Smooth muscle cell (in vitro differentiated cells): ENCODE data around the gene ZNF19. TPM values are rescaled to one million over a fixed set of nuclear protein-coding genes. Genes with fewer than 3 reads are reported as not detected.
A peak's percentile ranks its signal among the peaks of the same experiment; 100 is the strongest.

Experiments used
- DNase-seq: peaks from one replicate; lab custom pipeline; 2025; ENCODE audit not compliant: unreplicated experiment; lab: John Stamatoyannopoulos, UW
- H2AFZ ChIP-seq: fragments of 200-600 bp; sonication (generic); 2 replicates; pipeline ENCODE4 v1.6.0; 2016; ENCODE audit warnings: antibody characterized with exemption, low read depth, mild to moderate bottlenecking
- H3F3A ChIP-seq: fragments of 200-600 bp; sonication (generic); 2 replicates; pipeline ENCODE4 v1.6.0; 2017; ENCODE audit warnings: antibody characterized with exemption, low read depth
- H3K27ac ChIP-seq: fragments of 200-600 bp; sonication (generic); 2 replicates; pipeline ENCODE4 v1.5.1; 2016; ENCODE audit warnings: low read depth, mild to moderate bottlenecking
- H3K27me3 ChIP-seq: fragments of 200-600 bp; sonication (generic); 2 replicates; pipeline ENCODE4 v1.6.1; 2016; ENCODE audit warnings: low read depth, mild to moderate bottlenecking
- H3K36me3 ChIP-seq: fragments of 200-600 bp; sonication (generic); 2 replicates; pipeline ENCODE4 v1.5.1; 2016; ENCODE audit warnings: low read depth
- H3K4me1 ChIP-seq: fragments of 200-600 bp; sonication (generic); 2 replicates; pipeline ENCODE4 v1.5.1; 2016; ENCODE audit warnings: low read depth
- H3K4me2 ChIP-seq: fragments of 200-600 bp; sonication (generic); 2 replicates; pipeline ENCODE4 v1.6.0; 2016; ENCODE audit warnings: mild to moderate bottlenecking
- H3K4me3 ChIP-seq: fragments of 200-600 bp; sonication (generic); 2 replicates; pipeline ENCODE4 v1.5.1; 2016; ENCODE audit warnings: mild to moderate bottlenecking
- H3K79me2 ChIP-seq: fragments of 200-600 bp; sonication (generic); 2 replicates; pipeline ENCODE4 v1.6.0; 2016; ENCODE audit warnings: low read depth, mild to moderate bottlenecking
- H3K9ac ChIP-seq: fragments of 200-600 bp; sonication (generic); 2 replicates; pipeline ENCODE4 v1.6.0; 2016; ENCODE audit warnings: low read depth
- H3K9me3 ChIP-seq: fragments of 200-600 bp; sonication (generic); replicated peaks from 2 replicates; pipeline ENCODE4 v1.5.1; 2016; ENCODE audit warnings: low read depth
- H4K20me1 ChIP-seq: fragments of 200-600 bp; sonication (generic); 2 replicates; pipeline ENCODE4 v1.6.0; 2016; ENCODE audit warnings: low read depth
- WGBS: methylation state at CpG from one replicate; pipeline ENCODE4 v1.1.7; 2016; ENCODE audit warnings: low lambda C conversion rate; 5-methylcytosine and 5-hydroxymethylcytosine counted together
- polyA plus RNA-seq: library from polyadenylated mRNA; unstranded; fragments of >200 nt; fragmentation: Nextera tagmentation; extraction: Ambion mirVana; gene quantifications from 2 replicates; pipeline ENCODE4 v1.2.1, GENCODE V29; 2016
- total RNA-seq: library from RNA; depleted of rRNA; stranded (reverse); fragments of >200 nt; gene quantifications from 2 replicates; pipeline ENCODE4 v1.2.3, GENCODE V29; 2014
- TF ChIP-seq, protein P1 (sequence below): fragments of 200-600 bp; sonication (generic); IDR thresholded peaks from 2 replicates; pipeline ENCODE4 v1.5.1; 2017; ENCODE audit warnings: borderline replicate concordance, mild to moderate bottlenecking, antibody characterized with exemption; ENCODE audit not compliant: insufficient read depth, poor library complexity, severe bottlenecking

ZNF19 gene
- total and polyA plus RNA-seq, 2 experiments from 2014 or later: 0.37 to 4.6 TPM

DNA sequence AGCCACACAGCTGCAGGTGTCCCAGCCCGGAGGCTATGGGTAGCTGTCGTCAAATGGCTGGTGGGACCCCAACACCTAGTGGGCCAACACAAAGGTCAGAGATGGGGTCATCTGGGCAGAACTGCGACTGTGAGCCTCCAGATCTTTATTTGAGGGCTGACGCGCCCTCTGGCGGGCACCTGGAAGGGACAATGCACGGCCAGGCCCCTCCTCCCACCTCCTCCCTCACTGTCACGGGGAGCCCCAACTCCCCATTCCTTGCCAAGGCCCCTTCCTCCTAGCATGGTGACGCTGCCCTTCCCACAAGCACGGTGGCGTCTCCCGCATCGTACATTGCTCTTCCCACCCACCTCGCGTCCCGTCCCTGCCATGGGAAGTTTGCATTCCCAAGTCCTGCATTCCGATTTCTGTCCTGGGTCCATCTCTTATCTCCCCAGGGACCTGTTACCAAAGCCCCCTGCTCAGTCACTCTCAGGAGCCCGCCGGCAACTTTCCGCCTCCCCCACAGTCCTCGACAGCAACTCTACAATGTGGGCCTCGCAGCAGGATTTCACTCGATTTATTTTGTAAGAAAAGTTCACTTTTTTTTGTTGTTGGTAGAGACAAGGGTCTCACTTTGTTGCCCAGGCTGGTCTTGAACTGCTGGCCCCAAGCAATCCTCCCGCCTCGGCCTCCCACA is 48.3 kb downstream of the ZNF19 start:
- no peak overlapping the region for H3K27ac ChIP-seq
- no peak overlapping the region for H2AFZ ChIP-seq
- no peaks in the 10 kb centered on the region for H4K20me1 ChIP-seq
- H3K79me2 ChIP-seq: no peaks in the 10 kb centered on the region
- H3K9ac ChIP-seq: no peak overlapping the region
- WGBS: 72% methylated on average over 23 of the region's 25 CpGs
- H3K27me3 ChIP-seq: no peaks in the 10 kb centered on the region
- H3K4me2 ChIP-seq: no peak overlapping the region
- H3F3A ChIP-seq: no peaks in the 10 kb centered on the region
- no peaks in the 10 kb centered on the region for H3K36me3 ChIP-seq
- DNase-seq: no peak
- H3K9me3 ChIP-seq: no peaks in the 10 kb centered on the region
- H3K4me1 ChIP-seq: no peaks in the 10 kb centered on the region
- TF ChIP-seq, protein P1, sequence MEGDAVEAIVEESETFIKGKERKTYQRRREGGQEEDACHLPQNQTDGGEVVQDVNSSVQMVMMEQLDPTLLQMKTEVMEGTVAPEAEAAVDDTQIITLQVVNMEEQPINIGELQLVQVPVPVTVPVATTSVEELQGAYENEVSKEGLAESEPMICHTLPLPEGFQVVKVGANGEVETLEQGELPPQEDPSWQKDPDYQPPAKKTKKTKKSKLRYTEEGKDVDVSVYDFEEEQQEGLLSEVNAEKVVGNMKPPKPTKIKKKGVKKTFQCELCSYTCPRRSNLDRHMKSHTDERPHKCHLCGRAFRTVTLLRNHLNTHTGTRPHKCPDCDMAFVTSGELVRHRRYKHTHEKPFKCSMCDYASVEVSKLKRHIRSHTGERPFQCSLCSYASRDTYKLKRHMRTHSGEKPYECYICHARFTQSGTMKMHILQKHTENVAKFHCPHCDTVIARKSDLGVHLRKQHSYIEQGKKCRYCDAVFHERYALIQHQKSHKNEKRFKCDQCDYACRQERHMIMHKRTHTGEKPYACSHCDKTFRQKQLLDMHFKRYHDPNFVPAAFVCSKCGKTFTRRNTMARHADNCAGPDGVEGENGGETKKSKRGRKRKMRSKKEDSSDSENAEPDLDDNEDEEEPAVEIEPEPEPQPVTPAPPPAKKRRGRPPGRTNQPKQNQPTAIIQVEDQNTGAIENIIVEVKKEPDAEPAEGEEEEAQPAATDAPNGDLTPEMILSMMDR: peak; percentile 19
- H3K4me3 ChIP-seq: no peak overlapping the region

DNA sequence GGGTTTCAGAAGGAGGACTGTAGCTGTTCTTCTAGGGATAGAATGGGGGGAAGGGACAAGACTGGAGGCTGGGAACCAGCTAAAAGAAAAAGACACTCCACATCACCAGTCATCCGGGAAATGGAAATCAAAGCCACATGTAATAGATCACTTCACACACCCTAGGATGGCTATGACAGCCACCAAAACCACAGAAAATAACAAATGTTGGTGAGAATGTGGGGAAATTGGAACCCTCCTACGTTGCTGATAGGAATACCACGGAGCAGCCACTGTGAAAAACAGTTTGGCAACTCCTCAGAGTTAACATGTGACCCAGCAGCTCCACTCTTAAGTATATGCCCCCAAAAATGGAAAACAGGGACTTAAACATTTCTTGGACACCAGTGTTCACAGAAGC is 49.6 kb downstream of the ZNF19 start:
- Histone ChIP-seq H3K27ac (no peak overlapping the region), H3K36me3 (no peaks in the 10 kb centered on the region), H3K9me3 (no peaks in the 10 kb centered on the region), H4K20me1 (no peaks in the 10 kb centered on the region), H3K9ac (no peak overlapping the region), H2AFZ (no peak overlapping the region), H3F3A (no peaks in the 10 kb centered on the region), H3K4me2 (no peak overlapping the region), H3K4me1 (no peaks in the 10 kb centered on the region), H3K79me2 (no peaks in the 10 kb centered on the region), H3K27me3 (no peaks in the 10 kb centered on the region), H3K4me3 (no peak overlapping the region)
- no peak for DNase-seq
- TF ChIP-seq, protein P1: no peak
- WGBS: 43% methylated on average over 3 of the region's 3 CpGs

DNA sequence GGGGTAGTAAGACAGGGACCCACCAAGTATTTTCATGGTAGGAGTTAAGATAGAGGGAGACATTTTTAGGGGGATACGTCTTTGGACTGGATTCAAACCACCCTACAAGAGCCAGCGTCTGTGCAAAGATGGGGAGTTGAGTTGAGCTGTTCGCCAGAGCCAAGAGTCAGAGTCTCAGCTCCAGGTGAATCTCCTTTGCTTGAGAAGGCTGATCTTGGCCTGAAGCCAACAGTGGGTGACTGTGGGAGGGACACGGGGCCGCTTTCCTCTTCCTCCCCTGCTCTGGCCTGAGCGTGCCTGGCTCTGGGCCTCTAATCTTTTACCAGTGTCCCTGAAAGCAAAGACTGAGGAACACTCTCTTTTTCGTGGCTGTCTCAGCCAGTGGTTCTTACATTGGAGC is 52.7 kb downstream of the ZNF19 start:
- H3K27ac ChIP-seq: no peak overlapping the region
- no peaks in the 10 kb centered on the region for H3K9me3 ChIP-seq
- no peak overlapping the region for H3K4me3 ChIP-seq
- no peak overlapping the region for H3K4me2 ChIP-seq
- no peak for DNase-seq
- H3K79me2 ChIP-seq: no peaks in the 10 kb centered on the region
- WGBS: 81% methylated on average over 7 of the region's 7 CpGs
- no peaks in the 10 kb centered on the region for H3F3A ChIP-seq
- H3K27me3 ChIP-seq: no peaks in the 10 kb centered on the region
- H3K36me3 ChIP-seq: no peaks in the 10 kb centered on the region
- H3K9ac ChIP-seq: no peak overlapping the region
- no peaks in the 10 kb centered on the region for H4K20me1 ChIP-seq
- H2AFZ ChIP-seq: no peak overlapping the region
- no peaks in the 10 kb centered on the region for H3K4me1 ChIP-seq
- TF ChIP-seq, protein P1: no peak

DNA sequence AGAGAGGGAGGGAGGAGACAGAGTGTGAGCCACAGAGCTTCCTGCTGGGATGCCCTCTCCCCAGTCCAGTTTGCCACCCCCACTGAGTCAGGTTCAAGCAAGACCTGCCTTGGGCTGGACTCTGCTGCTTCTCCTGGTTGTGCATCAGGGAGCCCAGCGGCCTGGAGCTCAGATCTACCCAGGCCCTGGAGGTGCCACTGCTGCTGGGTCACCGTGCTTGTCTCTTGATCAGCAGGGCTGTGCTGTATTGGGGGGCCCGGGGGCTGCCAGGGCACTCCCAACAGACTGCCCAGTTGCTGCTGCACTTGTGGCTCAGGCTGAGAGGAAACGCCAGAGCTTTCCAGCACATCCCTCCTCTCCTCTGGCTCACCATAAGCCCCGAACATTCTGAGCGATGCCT is 56.2 kb downstream of the ZNF19 start:
- TF ChIP-seq, protein P1: no peak
- Histone ChIP-seq H4K20me1 (no peaks in the 10 kb centered on the region), H2AFZ (no peak overlapping the region), H3K27me3 (no peaks in the 10 kb centered on the region), H3F3A (no peaks in the 10 kb centered on the region), H3K79me2 (no peaks in the 10 kb centered on the region), H3K4me2 (no peak overlapping the region), H3K9me3 (no peaks in the 10 kb centered on the region), H3K9ac (no peak overlapping the region), H3K4me1 (no peaks in the 10 kb centered on the region), H3K4me3 (no peak overlapping the region), H3K36me3 (no peaks in the 10 kb centered on the region), H3K27ac (no peak overlapping the region)
- WGBS: 81% methylated on average over 6 of the region's 6 CpGs
- DNase-seq: no peak
